Endothelial cell of umbilical vein (primary cell): ENCODE measurements around the gene AGA.

Experiments used
- CTCF ChIP-seq, 2 donors: IDR thresholded peaks; 1 replicate in 1 of 2; 2 replicates in 1 of 2; pipeline ENCODE4 v1.5.1; 2011; ENCODE audit warnings: low read length in 2 of 2, mild to moderate bottlenecking in 2 of 2, moderate library complexity in 2 of 2, control low read depth in 1 of 2, inconsistent platforms in 1 of 2, low read depth in 1 of 2; ENCODE audit not compliant: insufficient read depth in 1 of 2; ENCODE audit errors: extremely low read depth in 1 of 2
- EZH2 ChIP-seq: IDR thresholded peaks from 2 replicates; pipeline ENCODE4 v1.6.1; 2012; ENCODE audit warnings: borderline replicate concordance, low read depth, mild to moderate bottlenecking, moderate library complexity, low read length, inconsistent platforms; ENCODE audit not compliant: severe bottlenecking
- POLR2A ChIP-seq: IDR thresholded peaks from 2 replicates; pipeline ENCODE4 v1.6.1; 2012; ENCODE audit warnings: low read depth, mild to moderate bottlenecking, control low read depth, low read length

GRCh38 chr4:177473991-177474390 is 31.8 kb upstream of the AGA start:
- TF ChIP-seq CTCF (IDR thresholded peaks at IDR 0.05; ENCODE audit: extremely low read depth in 1 of 2, insufficient read depth in 1 of 2, low read depth in 1 of 2, low read length in 2 of 2): no peak
- no peak for TF ChIP-seq EZH2
- no peak for TF ChIP-seq POLR2A
